ENCODE results near the gene SH3RF3.

SH3RF3 gene

GRCh38 chr2:109264595-109265328 is 135.8 kb downstream of the SH3RF3 start:
- H3K27ac ChIP-seq, result no peak overlapping the region

DNA sequence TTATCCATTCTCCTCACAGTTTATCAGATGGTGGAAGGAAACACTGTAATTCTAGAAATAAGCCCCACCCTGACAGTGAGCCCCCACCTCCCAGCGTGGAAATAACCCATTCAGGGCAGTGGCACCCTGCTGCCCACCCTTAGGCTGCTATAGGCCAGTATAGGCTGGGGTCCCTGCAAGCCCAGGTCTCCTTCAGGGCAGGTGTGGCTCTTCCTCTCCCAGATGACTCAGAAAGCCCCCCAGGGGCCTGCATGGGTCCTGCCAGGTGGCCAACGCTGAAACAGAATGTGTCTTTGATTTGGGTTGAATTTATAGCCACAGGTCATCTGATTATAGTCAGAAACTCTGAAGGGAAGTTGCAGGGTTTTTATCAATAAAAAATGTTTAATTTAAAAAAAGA is 136.4 kb downstream of the SH3RF3 start:
- Histone ChIP-seq H3K27ac (no peak overlapping the region), H3K4me3 (no peak overlapping the region)

More at GRCh38 chr2:109264595-109265328, 135.8 kb downstream of the SH3RF3 start:
- no peak overlapping the region for H3K4me3 ChIP-seq

- no peak overlapping the region for H3K4me3 ChIP-seq
- H3K27ac ChIP-seq, result no peak overlapping the region
Observed at GRCh38 chr2:109265953-109266352, 136.9 kb downstream of the SH3RF3 start.

- Histone ChIP-seq H3K4me3 (no peak overlapping the region), H3K27ac (no peak overlapping the region)
Observed at GRCh38 chr2:109266496-109266895, 137.5 kb downstream of the SH3RF3 start.

GRCh38 chr2:109266998-109267854 is 138.2 kb downstream of the SH3RF3 start:
- Histone ChIP-seq H3K27ac (peak overlapping the region in 8 of 21 experiments; percentile 12 to 72 (median 46)), H3K4me3 (no peak overlapping the region)

DNA sequence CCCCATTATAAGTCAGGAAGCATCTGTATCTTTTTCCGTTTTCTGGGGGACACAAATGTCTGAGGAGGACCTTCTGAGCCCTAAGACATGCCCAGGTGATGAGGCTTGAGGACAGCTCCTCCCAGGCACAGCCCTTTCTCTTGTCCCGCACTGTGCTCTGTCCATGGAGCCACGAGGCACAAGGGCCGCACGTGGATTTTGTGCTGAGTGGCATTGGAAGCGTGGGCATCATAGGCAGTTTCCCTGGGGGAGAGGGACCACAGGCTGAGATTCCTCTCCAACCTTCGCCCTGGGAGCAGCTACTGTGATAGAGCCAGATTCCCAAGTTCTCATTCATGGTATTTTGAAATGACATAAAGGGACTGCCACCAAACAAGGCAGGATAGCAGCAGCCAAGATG is 139.9 kb downstream of the SH3RF3 start:
- H3K4me3 ChIP-seq, result no peak overlapping the region

GRCh38 chr2:109269706-109270504 is 140.9 kb downstream of the SH3RF3 start:
- H3K27ac ChIP-seq, result no peak overlapping the region
- no peak overlapping the region for H3K4me3 ChIP-seq

More for the DNA sequence above, 139.9 kb downstream of the SH3RF3 start:
- H3K27ac ChIP-seq, result no peak overlapping the region

DNA sequence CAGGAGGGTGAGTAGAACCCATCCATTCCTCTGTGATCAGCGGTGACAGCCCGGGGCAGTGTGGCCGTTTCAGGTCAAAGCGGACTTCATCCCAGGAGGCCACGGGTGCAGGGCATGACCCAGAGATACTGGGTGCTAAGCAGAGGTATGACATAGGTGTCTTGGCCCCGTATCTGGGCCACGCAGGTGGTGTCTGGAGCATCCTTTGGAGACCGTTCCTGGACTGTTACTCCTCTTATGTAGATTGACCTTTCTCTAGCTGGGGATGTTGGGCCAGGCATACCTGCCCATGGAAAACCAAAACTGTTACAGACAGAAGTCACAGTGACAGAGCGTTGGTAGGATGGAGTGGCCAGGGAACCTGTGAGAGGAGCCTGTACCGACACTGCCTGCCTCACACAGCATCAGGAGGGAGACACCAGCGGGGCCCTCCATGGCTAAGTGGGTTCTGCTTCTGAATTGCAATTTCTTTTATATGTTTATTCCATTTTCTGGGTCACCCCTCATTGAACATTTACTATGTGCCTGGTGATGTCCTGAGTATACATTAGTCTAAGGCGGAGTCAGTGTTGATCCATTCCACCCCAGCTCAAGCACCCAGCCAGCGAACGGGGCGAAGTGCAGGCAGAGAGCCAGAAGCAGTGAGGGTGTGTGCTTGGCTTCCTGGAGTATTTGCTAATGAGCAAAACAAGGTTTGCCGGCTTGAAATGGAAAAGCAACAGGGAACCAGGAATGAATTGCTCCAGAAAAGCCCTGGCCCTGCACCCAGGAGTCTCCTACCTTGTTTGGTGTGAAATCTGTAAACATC is 141.7 kb downstream of the SH3RF3 start:
- Histone ChIP-seq H3K4me3 (no peak overlapping the region), H3K27ac (no peak overlapping the region)

- H3K27ac ChIP-seq, result no peak overlapping the region
- H3K4me3 ChIP-seq, result no peak overlapping the region
Observed at GRCh38 chr2:109271920-109272319, 142.9 kb downstream of the SH3RF3 start.

DNA sequence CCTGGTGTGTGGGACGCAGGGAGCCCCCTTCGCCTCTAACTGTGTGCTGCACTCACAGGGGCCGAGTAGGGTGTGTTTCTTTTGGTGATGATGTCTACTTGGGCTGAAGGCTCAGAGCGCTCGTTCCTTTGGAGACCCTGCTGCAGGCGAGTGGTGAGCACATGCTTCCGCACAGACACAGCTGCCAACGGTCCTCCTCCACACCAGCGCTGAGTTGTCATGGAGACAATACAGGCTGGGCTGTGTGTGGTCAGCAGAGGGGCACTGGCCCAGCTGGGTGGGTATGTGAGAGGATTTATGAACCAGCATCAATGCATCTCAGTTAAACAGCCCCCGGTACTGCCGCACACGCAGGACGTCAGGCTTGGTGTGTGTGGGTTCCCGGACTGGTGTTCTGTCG is 143.5 kb downstream of the SH3RF3 start:
- H3K27ac ChIP-seq, result no peak overlapping the region
- H3K4me3 ChIP-seq, result no peak overlapping the region

GRCh38 chr2:109275120-109276012 is 146.4 kb downstream of the SH3RF3 start:
- H3K27ac ChIP-seq, result no peak overlapping the region
- H3K4me3 ChIP-seq, result no peak overlapping the region

DNA sequence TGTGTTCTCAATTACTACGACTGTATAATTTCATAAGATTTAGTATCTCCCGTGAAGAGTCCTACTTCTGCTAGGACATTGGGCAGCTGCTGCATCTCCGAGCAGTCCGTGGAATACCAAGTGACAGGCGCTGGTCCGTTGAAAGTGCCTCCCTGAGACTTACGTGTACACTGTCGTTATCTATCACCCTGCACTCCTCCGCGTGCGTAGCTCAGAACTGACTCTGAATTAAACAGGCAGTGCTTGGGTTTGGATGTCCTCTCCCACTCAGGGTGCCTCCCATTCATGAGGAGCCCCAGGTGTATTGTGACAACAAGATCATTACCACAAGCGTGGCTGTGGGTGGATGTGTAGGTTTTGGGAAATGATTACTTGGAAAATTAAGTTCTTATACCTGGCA is 148.4 kb downstream of the SH3RF3 start:
- H3K4me3 ChIP-seq, result no peak overlapping the region
- H3K27ac ChIP-seq, result no peak overlapping the region

GRCh38 chr2:109279243-109279860 is 150.3 kb downstream of the SH3RF3 start:
- Histone ChIP-seq H3K27ac (no peak overlapping the region), H3K4me3 (no peak overlapping the region)

GRCh38 chr2:109280804-109281203 is 151.8 kb downstream of the SH3RF3 start:
- no peak overlapping the region for H3K27ac ChIP-seq
- no peak overlapping the region for H3K4me3 ChIP-seq

GRCh38 chr2:109282360-109282759 is 153.4 kb downstream of the SH3RF3 start:
- Histone ChIP-seq H3K4me3 (no peak overlapping the region), H3K27ac (no peak overlapping the region)

DNA sequence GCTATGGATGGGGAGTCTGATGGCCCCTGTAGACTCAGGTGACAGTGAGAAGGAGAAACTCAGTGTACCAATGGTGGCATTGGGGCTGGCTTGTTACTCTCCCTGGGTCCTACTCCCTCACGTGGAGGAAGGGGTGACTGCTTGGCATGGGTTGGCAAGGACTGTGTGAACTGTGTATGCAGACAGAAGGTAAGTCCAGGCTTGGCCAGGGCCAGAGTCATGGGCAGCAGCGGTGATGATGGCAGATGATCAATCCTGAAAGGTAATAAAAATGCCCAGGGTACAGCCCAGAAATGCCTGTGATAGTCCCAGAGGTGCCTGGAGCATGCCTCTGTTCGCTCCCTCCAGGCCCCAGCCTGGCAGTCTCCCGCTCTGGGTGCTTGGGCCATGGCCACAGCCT is 153.9 kb downstream of the SH3RF3 start:
- no peak overlapping the region for H3K4me3 ChIP-seq
- H3K27ac ChIP-seq, result no peak overlapping the region

DNA sequence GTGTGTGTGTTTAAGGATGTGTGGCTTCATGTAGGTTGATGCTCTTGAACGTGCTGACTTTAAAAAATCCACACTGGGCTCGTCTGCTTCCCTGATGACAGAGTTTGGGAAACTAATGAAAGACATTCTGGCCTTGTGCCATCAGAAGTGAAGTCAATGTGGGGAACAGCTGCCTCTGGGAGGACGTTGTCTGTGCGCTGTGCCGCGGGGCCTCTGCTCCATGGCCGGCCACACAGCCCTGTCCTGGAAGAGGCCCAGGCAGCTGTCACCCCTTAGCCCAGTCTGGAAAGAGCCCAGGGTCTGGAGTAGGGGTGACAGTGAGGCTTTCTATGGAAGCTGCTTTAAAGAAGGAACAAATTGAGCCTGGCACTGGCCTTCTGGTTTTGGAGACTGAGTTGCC is 155.8 kb downstream of the SH3RF3 start:
- no peak overlapping the region for H3K4me3 ChIP-seq
- H3K27ac ChIP-seq, result peak overlapping the region in 1 of 21 experiments; percentile 18

DNA sequence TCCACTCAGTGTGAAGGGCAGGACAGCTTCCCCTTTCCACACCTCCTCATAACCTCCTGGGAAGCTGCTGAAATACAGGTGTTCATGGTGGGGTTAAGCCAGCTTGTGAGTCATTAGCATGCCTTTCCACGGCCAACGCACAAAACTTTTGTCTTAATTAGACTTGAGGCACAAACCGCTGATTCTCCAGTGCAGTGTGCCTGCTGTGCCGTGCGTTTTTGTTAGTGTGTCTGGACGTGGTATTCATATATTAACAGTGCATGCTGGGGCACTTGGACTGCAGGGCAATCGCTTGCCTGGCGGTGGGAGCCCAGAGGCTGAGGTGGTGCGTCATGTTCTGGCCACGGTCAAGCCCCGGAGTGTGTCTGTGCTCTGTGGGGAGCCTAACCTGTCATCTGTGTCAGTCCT is 156.2 kb downstream of the SH3RF3 start:
- Histone ChIP-seq H3K27ac (peak overlapping the region in 1 of 21 experiments; percentile 18), H3K4me3 (no peak overlapping the region)

All from skin epidermis (tissue), 12 donors.